Measurements from ENCODE around the gene DSTYK.
"Not testable (repeated sequence)": the region's sequence is repeated elsewhere in the genome, so short reads cannot be mapped to it uniquely, and the experiment has no call there.

The DSTYK gene

DNA sequence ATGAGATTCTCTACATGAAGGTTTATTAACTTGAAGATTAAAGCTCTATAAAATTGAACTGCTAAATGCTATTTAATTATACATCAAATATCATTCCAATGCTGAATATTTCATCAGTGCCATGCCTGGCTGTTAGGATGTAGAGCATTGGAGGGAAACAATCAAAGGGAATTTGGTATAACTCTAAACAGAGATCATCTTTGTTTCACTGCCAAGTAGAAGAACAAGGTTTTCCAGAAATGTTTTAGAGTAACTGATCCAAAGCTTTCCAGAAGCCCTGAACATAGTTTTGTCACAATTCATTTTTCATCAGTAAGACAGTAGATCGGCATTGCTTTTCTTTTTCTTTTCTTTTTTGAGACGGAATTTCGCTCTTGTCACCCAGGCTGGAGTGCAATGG, 5.9 kb upstream of the DSTYK start:
- no peak for DNase-seq

DNA sequence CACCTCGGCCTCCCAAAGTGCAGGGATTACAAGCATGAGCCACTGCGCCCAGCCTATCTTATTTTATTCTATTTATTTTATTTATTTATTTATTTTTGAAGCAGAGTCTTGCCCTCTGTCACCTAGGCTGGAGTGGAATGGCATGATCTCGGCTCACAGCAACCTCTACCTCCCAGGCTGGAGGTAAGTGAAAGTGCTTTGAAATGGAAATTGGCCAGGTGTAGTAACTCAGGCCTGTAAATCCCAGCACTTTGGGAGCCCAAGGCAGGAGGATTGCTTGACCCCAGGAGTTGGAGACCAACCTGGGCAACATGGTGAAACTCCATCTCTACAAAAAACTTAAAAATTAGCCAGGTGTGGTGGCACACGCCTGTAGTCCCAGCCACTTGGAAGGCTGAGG, 5.1 kb upstream of the DSTYK start:
- DNase-seq: no peak

DNA sequence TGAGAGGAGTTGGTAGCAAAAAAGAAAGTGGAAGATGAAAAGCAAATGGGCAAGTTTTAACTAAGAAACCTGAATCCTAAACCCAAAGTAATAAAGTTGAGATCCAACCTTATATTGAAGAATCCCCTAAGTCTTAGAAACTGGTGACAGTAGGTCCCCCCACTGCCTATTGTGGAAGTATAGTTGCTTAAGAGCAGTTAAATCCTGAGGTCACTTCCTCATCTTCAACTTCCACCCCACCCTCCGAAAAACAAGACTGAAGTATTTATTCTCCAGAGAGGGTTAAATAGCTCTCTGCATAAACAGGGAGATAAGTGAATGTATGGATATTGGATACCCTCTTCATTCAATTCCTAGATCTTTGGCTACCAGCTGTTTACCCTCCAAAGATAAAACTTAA, 3.3 kb upstream of the DSTYK start:
- no peak for DNase-seq

DNA sequence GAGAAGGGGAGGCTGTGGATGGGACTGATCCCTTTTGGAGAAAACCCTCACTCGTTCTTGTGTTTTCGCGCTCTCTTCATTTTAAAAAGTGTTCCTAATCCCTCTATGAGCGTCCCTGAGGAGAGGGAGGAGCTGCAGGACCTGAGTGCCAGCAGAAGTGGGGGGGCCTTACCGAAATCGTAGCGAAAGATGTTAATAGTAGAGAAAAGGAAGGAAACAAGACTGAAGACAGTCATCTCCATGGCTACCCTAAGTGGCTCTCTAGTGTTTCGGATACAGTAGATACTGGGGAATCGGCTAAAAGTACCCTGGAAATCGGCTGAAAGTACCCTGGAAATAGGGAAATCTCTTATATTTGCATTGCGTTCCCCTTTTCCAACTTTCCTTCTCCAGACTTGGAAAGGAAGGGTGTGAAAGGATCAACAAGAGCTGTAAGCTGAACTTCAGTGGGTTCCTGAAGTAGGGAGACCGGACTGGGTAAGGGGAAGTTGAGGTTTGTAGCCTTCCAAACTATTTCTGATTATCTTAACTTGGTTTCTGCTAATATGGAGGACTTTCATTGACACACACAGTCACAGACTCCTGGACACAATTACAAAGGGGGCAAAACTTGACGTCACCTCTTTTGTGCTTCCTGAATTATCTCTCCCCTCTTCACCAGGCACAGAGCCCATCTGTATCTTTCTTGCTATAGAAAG, 486 bp upstream of the DSTYK start:
- no peak for DNase-seq

DNA sequence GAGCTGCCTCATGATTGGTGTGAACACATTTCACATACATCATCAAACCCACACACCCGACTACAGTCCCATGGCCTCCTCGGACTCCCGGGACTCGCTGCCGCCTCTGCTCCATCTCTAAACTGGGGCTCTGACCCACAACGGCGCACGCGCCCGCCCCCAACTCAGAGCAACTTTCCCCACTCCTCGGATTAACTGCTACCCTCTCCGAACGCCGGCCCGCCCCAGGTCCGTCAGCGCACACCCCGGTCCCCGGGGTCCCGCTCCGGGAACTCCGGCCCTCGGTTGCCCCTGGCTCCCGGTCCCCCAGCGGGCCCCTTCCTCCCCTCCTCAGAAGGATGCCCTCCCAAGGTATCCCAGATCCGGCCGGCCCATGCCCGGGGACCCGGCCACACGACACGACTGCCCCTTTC, 740 bp downstream of the DSTYK start:
- DNase-seq: no peak

DNA sequence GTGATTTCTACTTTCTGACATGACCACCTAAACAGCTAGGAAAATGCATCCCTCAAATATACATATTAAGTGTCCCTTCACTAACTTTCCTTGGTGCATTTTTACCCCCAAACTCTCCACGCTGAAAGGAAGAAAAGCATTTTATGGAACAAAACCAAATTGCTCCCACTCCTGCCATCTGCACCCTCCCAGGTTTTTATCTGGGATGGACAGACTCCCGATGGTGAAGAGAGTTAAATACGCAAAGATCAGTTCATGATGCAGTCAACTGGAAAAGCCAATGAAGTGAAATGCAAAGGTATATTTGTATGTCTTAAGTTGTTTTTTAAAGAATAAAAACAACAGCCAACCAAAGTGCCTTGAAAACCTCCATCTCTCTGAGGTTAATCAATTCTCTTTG, 2.7 kb downstream of the DSTYK start:
- DNase-seq: no peak

DNA sequence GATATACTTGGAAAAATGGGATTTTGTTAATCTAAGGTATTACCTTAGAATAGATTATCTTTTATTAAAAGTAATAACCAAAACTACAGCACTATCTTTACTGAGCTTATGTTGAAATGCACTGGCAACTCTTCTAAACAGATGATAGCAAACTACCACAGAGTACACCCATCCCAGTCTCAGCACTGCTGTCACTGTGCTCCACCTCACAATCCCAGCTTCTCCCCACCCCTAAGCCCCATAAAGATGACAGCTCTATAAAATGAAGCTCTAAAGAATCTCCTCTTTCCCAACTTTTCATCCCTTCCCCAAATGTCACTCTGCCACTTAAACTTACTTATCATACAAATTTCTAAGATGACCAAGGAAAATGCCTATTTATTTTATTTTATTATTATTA, 6.4 kb downstream of the DSTYK start:
- DNase-seq: no peak

DNA sequence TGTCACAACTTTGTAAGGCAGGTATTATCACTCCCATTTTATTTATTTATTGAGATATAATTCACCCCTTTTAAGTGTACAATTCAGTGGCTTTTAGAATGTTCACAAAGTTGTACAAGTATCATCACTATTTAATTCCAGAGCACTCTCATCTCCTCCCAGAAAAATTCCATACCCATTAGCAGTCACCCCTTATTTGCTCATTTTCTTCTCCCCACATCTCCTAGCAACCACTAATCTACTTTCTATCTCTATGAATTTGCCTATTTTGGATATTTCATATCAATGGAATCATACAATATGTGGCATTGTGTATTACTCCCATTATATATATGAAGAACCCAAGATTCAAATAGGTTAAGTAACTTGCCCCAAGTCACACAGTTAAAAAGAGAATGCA, 7.0 kb downstream of the DSTYK start:
- no peak for DNase-seq

DNA sequence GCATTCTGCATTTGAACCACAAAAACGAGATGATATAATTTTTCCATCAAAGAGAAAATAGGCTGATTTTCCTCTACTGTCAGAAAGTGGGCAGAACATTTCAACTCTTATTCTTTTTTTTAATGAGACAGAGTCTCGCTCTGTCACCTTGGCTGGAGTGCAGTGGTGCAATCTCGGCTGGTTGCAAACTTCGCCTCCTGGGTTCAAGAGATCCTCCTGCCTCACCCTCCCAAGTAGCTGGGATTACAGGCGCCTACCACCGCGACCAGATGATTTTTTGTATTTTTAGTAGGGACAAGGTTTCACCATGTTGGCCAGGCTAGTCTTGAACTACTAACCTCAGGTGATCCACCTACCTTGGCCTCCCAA, 11.6 kb downstream of the DSTYK start:
- DNase-seq: no peak

DNA sequence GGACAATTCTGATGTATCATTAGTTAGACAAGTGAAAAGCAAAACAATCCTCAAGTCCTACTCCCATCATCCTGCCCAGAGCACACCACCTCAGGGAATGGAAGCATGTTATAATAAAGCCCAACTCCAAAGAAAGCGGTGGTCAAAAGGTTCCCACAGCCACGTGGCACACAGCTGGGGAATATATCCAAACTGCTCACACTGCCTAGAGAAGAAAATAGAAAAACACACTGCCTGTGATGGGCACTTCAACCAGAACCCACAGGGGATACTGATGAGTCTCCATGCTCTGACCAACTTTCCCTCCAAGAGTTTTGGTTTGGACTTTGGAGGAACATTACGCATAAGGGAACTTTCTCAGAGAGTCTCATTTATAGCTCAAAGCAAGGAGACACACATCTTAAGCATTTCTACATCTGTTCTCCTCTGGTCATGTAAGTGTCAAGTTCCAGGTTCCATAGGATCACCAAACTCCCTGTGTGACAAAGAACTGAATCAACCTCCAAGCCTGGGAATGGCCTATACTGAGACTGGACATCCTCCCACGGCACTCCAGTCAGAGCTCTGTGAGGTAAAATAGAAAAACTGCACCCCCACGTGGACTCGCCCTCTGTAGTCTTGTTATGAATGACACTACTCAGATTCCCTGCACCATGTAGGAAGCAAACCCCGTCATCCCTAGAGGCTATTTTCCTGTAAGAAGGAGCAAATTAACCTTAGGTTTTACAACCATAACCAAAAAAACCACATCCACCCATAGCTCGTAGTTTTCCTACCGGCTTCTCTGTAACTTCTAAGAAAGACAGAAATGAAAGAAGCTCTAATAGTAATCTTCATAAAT, 12.2 kb downstream of the DSTYK start:
- peak in 1 of 2 donors; percentile 7 for DNase-seq

DNA sequence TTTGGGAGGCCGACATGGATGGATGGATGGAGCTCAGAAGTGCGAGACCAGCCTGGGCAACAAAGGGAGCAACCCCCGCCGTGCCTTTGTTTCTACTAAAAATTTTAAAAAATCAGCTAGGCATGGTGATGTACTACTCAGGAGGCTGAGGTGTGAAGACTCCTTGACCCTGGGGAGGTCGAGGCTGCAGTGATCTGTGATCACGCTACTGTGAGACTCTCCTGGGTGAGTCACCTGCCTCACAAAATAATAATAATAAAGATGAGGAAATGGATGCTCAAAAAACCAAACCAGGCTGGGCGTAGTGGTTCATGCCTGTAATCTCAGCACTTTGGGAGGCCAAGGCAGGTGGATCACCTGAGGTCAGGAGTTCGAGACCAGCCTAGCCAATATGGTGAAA, 19.2 kb downstream of the DSTYK start:
- no peak for DNase-seq

DNA sequence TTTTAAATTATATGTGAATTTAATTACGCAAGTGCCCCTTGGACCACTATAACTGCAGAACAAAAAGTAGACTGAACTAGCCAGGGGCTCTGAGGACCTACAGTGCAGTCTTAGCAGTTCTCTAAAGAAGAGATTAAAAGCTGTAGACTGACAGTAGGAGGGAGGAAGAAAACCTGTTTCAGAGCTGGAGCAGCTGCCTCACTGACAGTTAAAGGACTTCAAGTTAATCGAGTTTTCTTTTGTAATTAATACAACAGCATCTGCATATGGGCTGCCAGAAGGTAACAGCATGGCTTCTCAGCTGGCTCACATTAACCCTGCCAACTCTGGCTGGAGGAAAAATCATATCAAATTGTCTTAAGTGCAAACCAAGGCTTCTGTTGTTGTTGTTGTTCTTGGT, 19.9 kb downstream of the DSTYK start:
- no peak for DNase-seq

DNA sequence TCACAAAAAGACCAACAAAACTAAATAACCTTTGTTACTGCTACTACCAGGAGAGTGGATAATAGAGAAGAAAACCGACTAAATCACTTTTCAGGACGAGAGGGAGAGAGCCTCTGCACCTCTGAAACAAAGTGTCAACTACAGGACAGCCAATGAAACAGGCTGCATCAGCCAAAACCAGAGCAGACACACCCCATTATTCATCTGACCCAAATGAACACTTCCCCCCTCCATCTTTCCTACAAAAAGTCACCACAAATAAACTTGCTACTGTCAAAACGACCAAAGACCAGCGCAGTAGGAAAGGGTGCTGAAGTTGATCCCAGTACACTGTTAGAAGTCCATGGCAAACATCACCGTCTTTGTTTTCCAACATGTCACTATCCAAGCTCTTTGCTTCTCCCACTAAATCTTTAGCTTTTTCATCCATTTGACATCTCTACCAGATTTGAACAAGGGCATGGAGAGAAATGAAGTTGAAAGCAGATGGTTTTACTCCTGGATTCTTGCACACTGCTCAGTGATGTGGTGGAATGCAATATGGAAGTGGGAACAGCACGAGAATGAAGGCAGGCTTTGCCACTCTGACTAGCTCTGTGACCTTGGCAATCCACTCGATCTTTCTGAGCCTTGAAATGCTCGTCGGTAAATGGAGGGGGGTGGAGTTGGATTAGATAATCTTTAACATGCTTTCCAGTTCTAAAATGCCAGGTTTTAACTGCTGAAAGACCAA, 20.5 kb downstream of the DSTYK start:
- no peak for DNase-seq

DNA sequence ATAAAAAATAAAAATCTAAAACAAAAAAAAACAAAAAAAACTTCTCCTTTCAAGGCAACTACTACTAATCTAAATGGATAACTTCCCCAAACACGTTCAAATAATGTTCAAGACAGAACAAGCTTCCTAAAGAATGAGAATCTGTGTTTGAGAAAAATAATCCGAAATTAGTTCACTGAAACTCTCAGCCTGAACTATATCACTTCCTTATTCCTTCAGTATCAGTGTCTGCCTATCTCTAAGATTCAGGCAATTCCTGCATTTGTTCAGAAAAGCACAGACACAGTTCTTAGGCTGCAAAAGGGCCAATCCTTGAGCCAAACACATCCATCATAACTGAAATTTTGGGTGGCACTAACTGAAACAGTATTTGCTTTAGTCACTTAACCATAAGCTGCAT, 22.4 kb downstream of the DSTYK start:
- DNase-seq: no peak

DNA sequence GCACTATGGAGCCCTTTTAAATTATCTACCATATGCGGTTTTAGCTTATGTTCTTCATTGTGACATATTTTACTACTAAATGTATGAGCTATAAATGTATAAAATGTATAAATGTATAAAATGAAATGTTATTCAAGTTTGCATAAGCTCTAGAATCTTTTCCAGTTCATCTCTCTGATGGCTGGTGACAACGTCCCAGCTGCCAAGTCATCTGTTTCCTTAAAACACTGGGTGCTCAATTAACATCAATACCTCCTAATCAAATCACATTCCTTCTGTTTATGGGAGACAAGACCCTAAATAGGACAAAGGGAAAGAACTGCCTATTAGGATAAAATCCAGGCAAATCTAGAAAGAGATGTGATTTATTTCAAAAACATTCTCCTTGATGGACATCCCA, 22.9 kb downstream of the DSTYK start:
- DNase-seq: no peak

DNA sequence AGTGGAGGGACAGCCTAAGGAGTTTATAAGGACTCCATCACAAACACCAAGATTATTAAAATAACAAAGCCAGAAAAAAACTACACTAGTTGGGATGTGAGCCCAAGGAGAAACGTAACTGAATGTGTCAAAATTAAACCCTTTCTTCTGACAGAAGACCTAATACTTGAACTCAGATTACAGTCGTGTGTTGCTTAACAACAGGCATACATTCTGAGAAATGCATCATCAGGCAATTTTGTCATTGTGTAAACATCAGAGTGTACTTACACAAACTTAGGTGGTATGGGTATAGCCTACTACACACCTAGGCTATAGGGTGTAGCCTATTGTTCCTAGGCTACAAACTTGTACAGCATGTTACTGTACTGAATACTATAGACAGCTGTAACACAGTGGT, 23.4 kb downstream of the DSTYK start:
- DNase-seq: no peak

DNA sequence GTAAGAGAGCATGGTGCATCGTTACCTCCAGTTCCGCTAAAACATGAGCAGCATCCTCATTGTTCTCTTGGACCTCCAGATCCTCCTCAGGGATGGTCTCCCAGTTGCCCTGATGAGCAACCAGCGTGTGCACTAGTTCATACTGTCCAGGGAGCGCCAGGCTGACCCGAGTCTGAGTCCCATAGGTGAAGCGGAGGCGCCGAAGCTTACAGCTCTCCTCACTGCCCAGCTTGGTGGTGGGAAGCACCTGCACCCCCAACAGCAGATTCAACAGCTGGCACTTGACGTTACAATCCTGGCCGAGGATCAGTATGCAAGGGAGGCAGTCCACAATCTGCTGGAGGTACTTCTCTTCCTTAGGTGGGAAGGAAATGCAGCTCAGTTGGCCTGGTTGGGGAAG, 24.1 kb downstream of the DSTYK start:
- no peak for DNase-seq

DNA sequence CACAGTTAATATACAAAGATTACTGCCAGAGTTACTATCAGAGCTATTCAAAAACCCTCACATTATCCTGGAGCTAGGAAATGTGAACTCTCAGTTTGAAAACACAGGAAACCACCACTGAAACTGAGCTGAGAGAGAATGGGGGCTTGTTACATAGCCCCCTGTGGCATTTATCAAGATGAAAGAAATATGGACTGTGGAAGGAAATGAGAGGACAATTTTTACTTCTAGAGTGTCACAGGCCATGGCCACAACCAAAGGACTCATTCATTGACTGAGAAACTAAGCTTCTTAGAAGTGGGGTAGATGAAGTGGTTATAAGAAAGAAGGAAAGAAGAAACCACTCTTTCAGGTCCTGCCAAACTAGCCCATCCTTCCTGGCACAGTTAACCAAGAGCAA, 25.3 kb downstream of the DSTYK start:
- no peak for DNase-seq

DNA sequence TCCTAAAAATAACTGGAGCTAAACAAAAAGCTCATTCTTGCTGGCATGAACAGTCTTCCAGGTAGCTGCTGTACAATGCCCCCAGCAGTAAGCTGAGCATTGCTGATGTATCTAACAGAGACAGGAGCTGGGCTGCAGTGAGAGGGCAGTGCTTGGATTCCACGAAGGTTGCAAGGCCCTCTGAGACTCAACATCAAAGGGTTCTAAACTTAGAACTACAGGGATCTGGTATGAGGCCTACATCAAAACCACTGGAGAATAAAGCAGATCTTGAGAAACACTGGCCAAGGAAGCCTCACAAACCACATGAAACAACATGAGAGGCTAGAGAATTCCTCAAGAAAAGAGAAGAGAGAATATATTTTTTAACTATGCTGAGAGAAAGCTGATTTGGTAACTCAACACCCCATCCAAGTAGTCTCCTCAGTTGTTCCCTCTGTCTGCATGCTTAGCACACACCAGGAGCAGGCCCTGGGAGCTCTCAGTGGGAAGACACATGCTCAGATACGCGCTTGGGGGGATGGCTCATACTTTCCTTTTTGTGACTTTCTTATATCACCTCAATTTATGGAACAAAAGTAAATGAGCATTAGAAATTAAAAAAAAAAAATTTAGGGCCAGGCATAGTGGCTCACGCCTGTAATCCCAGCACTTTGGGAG, 27.7 kb downstream of the DSTYK start:
- DNase-seq: no peak

DNA sequence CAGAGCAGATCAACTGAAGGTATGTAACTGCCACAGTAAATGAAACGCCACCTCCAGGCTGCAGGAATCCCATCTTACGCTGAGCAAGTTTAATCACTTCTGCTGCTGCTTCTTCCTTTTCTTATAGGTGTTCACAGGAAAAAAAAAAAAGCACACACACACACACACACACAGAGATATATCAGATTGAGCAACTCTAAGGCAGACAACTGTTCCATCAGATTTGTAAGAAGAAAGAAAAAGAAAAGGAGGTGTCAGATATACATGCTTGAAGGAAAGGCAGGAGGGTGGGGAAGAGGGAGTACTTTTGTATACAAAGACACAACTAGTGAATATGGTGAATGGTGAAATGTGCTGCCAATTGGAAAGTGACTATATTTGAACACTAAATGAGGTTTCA, 28.6 kb downstream of the DSTYK start:
- no peak for DNase-seq

DNA sequence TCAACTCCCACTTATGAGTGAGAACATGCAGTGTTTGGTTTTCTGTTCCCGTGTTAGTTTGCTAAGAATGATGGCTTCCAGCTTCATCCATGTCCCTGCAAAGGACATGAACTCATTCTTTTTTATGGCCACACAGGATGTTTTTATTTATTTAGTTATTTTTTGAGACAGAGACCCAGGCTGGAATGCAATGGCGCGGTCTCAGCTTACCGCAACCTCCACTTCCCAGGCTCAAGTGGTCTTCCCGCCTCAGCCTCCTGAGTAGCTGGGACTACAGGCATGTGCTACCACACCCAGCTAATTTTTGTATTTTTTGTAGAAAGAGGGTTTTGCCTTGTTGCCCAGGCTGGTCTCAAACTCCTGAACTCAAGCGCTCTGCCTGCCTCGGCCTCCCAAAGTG, 31.2 kb downstream of the DSTYK start:
- not testable (repeated sequence) for DNase-seq

DNA sequence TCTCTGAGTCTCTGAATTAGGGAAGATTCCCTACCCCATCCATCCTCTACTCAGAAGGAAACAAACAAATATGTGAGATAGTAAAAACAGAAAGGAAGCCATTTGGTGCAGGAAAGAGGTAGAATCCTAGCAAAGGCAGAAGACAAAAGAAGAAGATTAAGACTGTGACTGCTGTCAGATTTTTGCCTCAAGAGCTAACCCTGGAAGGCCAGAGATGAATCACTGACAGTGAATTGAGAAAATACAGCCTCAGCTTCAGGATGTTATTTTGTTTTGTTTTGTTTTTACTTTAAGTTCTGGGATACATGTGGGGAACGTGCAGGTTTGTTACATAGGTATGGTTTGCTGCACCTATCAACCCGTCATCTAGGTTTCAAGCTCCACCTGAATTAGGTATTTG, 31.7 kb downstream of the DSTYK start:
- DNase-seq: no peak

DNA sequence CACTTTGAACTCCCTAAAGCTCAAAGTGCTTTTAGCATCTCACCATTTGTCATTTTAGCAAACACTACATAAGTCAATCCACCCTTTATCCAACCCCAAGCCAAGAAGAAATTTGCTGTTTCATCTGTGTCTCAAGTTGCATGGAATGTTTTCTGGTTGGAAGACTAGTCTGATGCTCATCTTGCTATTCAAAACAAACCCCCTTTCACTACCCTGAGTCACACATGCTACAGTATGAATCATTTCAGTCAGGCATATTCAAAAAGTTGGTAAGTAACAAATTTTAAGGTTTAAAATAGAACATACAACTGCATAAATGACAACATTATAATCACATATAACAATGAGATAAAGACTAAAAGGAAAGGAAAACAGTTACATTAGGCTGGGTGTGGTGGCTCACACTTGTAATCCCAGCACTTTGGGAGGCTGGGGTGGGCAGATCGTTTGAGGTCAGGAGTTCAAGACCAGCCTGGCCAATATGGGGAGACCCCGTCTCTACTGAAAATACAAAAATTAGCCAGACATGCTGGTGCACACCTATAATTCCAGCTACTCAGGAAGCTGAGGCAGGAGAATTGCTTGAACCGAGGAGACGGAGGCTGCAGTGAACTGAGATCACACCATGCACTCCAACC, 38.7 kb downstream of the DSTYK start:
- no peak for DNase-seq
